Brain microvascular endothelial cell (primary cell): ENCODE measurements around the gene PSORS1C1.
A peak's percentile ranks its signal among the peaks of the same experiment; 100 is the strongest.
"Not testable (repeated sequence)": the region's sequence is repeated elsewhere in the genome, so short reads cannot be mapped to it uniquely, and the experiment has no call there.

Experiments
- DNase-seq: peaks from one replicate; pipeline ENCODE4 v3.0.0-alpha.2; 2020
- H3K27ac ChIP-seq: fragments of 250-450 bp; sonication (Bioruptor Pico); 2 replicates; pipeline ENCODE4 v1.5.1; 2020; ENCODE audit warnings: mild to moderate bottlenecking, moderate library complexity
- H3K27me3 ChIP-seq: fragments of 250-450 bp; sonication (Bioruptor Pico); replicated peaks from 2 replicates; pipeline ENCODE4 v1.5.1; 2020; ENCODE audit warnings: mild to moderate bottlenecking
- H3K36me3 ChIP-seq: fragments of 250-450 bp; sonication (Bioruptor Pico); replicated peaks from 2 replicates; pipeline ENCODE4 v1.5.1; 2020; ENCODE audit warnings: mild to moderate bottlenecking
- H3K4me3 ChIP-seq: 2 replicates; pipeline ENCODE4 v1.5.1; 2011; ENCODE audit warnings: low read depth, mild to moderate bottlenecking, control low read depth, low read length, moderate library complexity
- in situ Hi-C: cut with HindIII; loops from 2 replicates; pipeline ENCODE4 v1.10.0; 2017; ENCODE audit warnings: low sequenced_read_pairs, low pct_ligation_motif_present
- TF ChIP-seq, protein P1 (sequence below): IDR thresholded peaks from 2 replicates; pipeline ENCODE4 v1.5.1; 2011; ENCODE audit warnings: low read depth, mild to moderate bottlenecking, moderate library complexity, low read length, control low read depth, inconsistent platforms; ENCODE audit errors: missing control alignments

PSORS1C1 gene

GRCh38 chr6:31178143-31179041, 63.8 kb downstream of the PSORS1C1 start:
- TF ChIP-seq, protein P1, sequence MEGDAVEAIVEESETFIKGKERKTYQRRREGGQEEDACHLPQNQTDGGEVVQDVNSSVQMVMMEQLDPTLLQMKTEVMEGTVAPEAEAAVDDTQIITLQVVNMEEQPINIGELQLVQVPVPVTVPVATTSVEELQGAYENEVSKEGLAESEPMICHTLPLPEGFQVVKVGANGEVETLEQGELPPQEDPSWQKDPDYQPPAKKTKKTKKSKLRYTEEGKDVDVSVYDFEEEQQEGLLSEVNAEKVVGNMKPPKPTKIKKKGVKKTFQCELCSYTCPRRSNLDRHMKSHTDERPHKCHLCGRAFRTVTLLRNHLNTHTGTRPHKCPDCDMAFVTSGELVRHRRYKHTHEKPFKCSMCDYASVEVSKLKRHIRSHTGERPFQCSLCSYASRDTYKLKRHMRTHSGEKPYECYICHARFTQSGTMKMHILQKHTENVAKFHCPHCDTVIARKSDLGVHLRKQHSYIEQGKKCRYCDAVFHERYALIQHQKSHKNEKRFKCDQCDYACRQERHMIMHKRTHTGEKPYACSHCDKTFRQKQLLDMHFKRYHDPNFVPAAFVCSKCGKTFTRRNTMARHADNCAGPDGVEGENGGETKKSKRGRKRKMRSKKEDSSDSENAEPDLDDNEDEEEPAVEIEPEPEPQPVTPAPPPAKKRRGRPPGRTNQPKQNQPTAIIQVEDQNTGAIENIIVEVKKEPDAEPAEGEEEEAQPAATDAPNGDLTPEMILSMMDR: no peak
- no peak overlapping the region for H3K27ac ChIP-seq
- in situ Hi-C loops: no loop called here
- H3K4me3 ChIP-seq: no peak overlapping the region
- no peak for DNase-seq
- H3K36me3 ChIP-seq: no peaks in the 10 kb centered on the region
- no peaks in the 10 kb centered on the region for H3K27me3 ChIP-seq

DNA sequence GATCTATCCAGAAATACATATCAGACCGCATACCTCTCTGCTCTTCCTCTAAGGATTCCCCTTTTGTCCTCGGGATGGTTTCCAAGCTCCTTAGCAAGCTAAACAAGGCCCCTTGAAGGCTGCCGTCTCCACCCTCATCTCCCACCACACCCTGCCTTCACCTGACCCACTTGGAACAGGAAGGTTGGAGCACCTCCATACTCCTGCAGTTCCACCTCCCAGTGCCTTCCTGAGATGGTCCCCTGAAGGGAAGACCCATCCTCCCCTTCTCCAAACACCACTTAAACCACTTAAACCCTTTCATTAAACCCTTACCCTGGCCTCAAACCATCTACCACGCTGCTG, 64.4 kb downstream of the PSORS1C1 start:
- no peak overlapping the region for H3K4me3 ChIP-seq
- no peak overlapping the region for H3K27ac ChIP-seq
- H3K36me3 ChIP-seq: no peaks in the 10 kb centered on the region
- TF ChIP-seq, protein P1: no peak
- in situ Hi-C loops: no loop called here
- DNase-seq: no peak
- H3K27me3 ChIP-seq: no peaks in the 10 kb centered on the region

- H3K4me3 ChIP-seq: peak overlapping the region; percentile 44
- H3K27me3 ChIP-seq: no peaks in the 10 kb centered on the region
- TF ChIP-seq, protein P1: no peak
- in situ Hi-C loops: no loop called here
- no peaks in the 10 kb centered on the region for H3K36me3 ChIP-seq
- no peak overlapping the region for H3K27ac ChIP-seq
- no peak for DNase-seq
These were observed 65.3 kb downstream of the PSORS1C1 start for GRCh38 chr6:31179896-31180295.

DNA sequence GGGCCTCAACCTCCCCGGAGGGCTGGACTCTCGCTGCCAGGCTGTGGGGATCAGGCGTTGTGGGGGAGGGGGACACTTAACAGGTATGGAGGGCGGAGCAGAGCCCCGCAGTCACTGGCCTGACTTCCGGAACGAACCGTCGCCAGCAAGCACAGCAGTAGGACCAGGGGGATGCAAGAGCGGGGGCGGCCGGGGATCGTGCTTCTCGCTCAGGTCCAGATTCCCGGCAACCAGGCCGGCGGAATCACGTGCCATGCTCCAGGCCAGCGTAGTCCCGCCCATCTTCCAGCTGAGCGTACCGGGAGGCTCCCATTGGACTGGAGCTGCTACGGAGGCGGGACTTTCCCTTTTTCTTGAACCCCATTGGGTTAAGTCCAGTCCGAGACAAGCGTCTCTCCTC, 65.9 kb downstream of the PSORS1C1 start:
- no peaks in the 10 kb centered on the region for H3K36me3 ChIP-seq
- H3K27ac ChIP-seq: no peak overlapping the region
- no peaks in the 10 kb centered on the region for H3K27me3 ChIP-seq
- DNase-seq: peak; percentile 28
- peak overlapping the region; percentile 44 for H3K4me3 ChIP-seq
- TF ChIP-seq, protein P1: no peak
- in situ Hi-C loops: no loop called here

DNA sequence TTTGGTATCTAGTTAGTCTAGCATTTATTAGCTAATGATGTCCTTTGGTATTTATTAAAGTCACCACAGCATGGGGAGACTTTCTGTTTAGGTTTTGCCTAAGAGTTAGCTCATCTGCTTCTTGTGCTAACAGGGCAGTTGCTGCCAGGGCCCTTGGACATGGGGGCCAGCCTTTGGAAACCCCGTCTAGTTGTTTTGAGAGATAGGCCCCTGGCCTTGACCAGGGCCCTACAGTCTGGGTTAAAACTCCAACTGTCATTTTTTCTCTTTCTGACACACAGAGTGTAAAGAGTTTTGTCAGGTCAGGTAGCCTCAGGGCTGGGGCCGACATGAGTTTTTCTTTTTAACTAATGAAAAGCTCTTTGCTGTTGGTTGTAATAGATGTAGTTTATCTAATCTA, 68.7 kb downstream of the PSORS1C1 start:
- H3K27me3 ChIP-seq, H3K4me3 ChIP-seq, H3K36me3 ChIP-seq, in situ Hi-C loops, DNase-seq, H3K27ac ChIP-seq: not testable (repeated sequence)

DNA sequence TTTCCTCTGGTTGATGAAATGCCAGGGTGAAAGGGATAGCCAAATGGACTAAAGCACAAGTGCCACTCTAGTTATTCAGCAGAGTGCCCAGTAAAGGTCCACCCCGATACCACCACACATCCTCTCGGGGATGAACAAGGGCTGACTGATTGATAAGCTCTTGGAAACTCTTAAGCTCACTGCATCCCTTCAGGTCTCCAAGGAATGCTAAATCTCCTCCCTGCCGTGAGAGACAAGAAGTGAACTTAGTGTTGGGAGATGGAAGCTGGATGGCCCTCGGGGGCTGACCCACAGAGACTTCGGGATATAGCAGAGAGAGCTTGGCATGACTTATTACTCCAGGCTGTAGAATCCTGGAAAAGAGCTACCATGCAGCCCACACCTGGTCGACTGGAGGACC, 69.3 kb downstream of the PSORS1C1 start:
- H3K27me3 ChIP-seq, DNase-seq, in situ Hi-C loops, H3K4me3 ChIP-seq, H3K36me3 ChIP-seq, H3K27ac ChIP-seq: not testable (repeated sequence)

- not testable (repeated sequence) for H3K27ac ChIP-seq, H3K4me3 ChIP-seq
These were observed 71.1 kb downstream of the PSORS1C1 start for GRCh38 chr6:31185695-31186051.

More at GRCh38 chr6:31185695-31186051, 71.1 kb downstream of the PSORS1C1 start:
- DNase-seq, H3K27me3 ChIP-seq, in situ Hi-C loops, H3K36me3 ChIP-seq: not testable (repeated sequence)
